SK-N-DZ (cell line): Measurements from ENCODE around the gene NFU1.
A peak's percentile ranks its signal among the peaks of the same experiment; 100 is the strongest.
"Not testable (repeated sequence)": the region's sequence is repeated elsewhere in the genome, so short reads cannot be mapped to it uniquely, and the experiment has no call there.

Experiments
- DNase-seq: peaks from one replicate; pipeline ENCODE4 v3.0.0-alpha.2; 2015; ENCODE audit warnings: low spot score

NFU1 gene

GRCh38 chr2:69387770-69388481 lies 49.3 kb downstream of the NFU1 start:
- peak; percentile 18 for DNase-seq

- DNase-seq: peak; percentile 90
These were observed 50.2 kb downstream of the NFU1 start, which contains the start of gene GFPT1 for GRCh38 chr2:69386789-69387734. Gene GFPT1 (minus strand): TSS chr2:69387227. CDS start chr2:69387071, 156 bp downstream.

- DNase-seq: no peak
These were observed 50.9 kb downstream of the NFU1 start for GRCh38 chr2:69386360-69386759.

GRCh38 chr2:69385443-69386151 lies 51.6 kb downstream of the NFU1 start:
- no peak for DNase-seq

GRCh38 chr2:69384618-69385081 lies 52.6 kb downstream of the NFU1 start:
- no peak for DNase-seq

GRCh38 chr2:69383176-69383812 lies 53.9 kb downstream of the NFU1 start:
- no peak for DNase-seq

- no peak for DNase-seq
These were observed 54.7 kb downstream of the NFU1 start for GRCh38 chr2:69382547-69382946.

- DNase-seq: no peak
These were observed 55.9 kb downstream of the NFU1 start for GRCh38 chr2:69381337-69381737.

- no peak for DNase-seq
These were observed 56.9 kb downstream of the NFU1 start for GRCh38 chr2:69380072-69380917.

GRCh38 chr2:69376403-69376802 lies 60.8 kb downstream of the NFU1 start:
- DNase-seq: no peak

- DNase-seq: peak; percentile 65
These were observed 61.5 kb downstream of the NFU1 start for GRCh38 chr2:69375494-69376353.

- DNase-seq: no peak
These were observed 64.5 kb downstream of the NFU1 start for GRCh38 chr2:69372767-69373166.

GRCh38 chr2:69369802-69370201 lies 67.4 kb downstream of the NFU1 start:
- no peak for DNase-seq

GRCh38 chr2:69368588-69368987 lies 68.6 kb downstream of the NFU1 start:
- no peak for DNase-seq

- DNase-seq: no peak
These were observed 77.9 kb downstream of the NFU1 start for GRCh38 chr2:69359371-69359770.

- no peak for DNase-seq
These were observed 78.3 kb downstream of the NFU1 start for GRCh38 chr2:69358914-69359313.

GRCh38 chr2:69356471-69356870 lies 80.8 kb downstream of the NFU1 start:
- no peak for DNase-seq

GRCh38 chr2:69354976-69355375 lies 82.3 kb downstream of the NFU1 start:
- DNase-seq: not testable (repeated sequence)

GRCh38 chr2:69353360-69353759 lies 83.9 kb downstream of the NFU1 start:
- no peak for DNase-seq
